Suprapubic skin (tissue), 4 donors: ENCODE measurements around the gene TMEM248. TPM values are rescaled to one million over a fixed set of nuclear protein-coding genes. Genes with fewer than 3 reads are reported as not detected.
"Not testable (repeated sequence)": the region's sequence is repeated elsewhere in the genome, so short reads cannot be mapped to it uniquely, and the experiment has no call there.

ENCODE experiments used
- DNase-seq, 2 donors: peaks; one replicate each; pipeline ENCODE4 v3.0.0-alpha.2; 2019; ENCODE audit warnings: low spot score in 2 of 2
- H3K27ac ChIP-seq: fragments of 200-600 bp; sonication (generic); one replicate; pipeline ENCODE4 v1.5.1; 2019
- H3K27me3 ChIP-seq: fragments of 200-600 bp; sonication (generic); one replicate; pipeline ENCODE4 v1.5.1; 2019
- H3K36me3 ChIP-seq: fragments of 200-600 bp; sonication (generic); one replicate; pipeline ENCODE4 v1.5.1; 2019
- H3K4me1 ChIP-seq: fragments of 200-600 bp; sonication (generic); one replicate; pipeline ENCODE4 v1.5.1; 2019
- H3K4me3 ChIP-seq: fragments of 200-600 bp; sonication (generic); one replicate; pipeline ENCODE4 v1.5.1; 2019; ENCODE audit warnings: mild to moderate bottlenecking
- H3K9me3 ChIP-seq: fragments of 200-600 bp; sonication (generic); one replicate; pipeline ENCODE4 v1.5.1; 2019
- EP300 ChIP-seq: sonication (generic); formaldehyde crosslinking; IDR thresholded peaks from one replicate; pipeline ENCODE4 v1.6.1; 2017; ENCODE audit warnings: antibody characterized with exemption
- POLR2A ChIP-seq, 2 donors: fragments of 450-650 bp; IDR thresholded peaks; one replicate each; pipeline ENCODE4 v1.6.1; 2017; ENCODE audit warnings: antibody characterized with exemption in 2 of 2, mild to moderate bottlenecking in 2 of 2, moderate library complexity in 2 of 2
- POLR2AphosphoS5 ChIP-seq, 3 donors: sonication (generic); formaldehyde crosslinking; IDR thresholded peaks; one replicate each; pipeline ENCODE4 v1.6.1; 2017; ENCODE audit warnings: antibody characterized with exemption in 3 of 3
- WGBS: methylation state at CpG from one replicate; pipeline ENCODE4 v1.1.5; 2018; 5-methylcytosine and 5-hydroxymethylcytosine counted together
- total RNA-seq, 4 donors: library from RNA; depleted of rRNA; stranded (reverse); fragments of >200 nt; gene quantifications; one replicate each; pipeline ENCODE4 v1.1.0, GENCODE V29; 2016
- TF ChIP-seq, protein P1 (sequence below), 2 donors: fragments of 200-600 bp in 1 of 2; fragments of 450-650 bp in 1 of 2; sonication (generic) in 1 of 2; IDR thresholded peaks; one replicate each; pipeline ENCODE4 v1.5.1; 2016 to 2019; ENCODE audit warnings: antibody characterized with exemption in 2 of 2, mild to moderate bottlenecking in 1 of 2, moderate library complexity in 1 of 2

Gene TMEM248
- total RNA-seq, 4 donors from 2014 or later: 80.6 to 99.2 (median 91.0) TPM

DNA sequence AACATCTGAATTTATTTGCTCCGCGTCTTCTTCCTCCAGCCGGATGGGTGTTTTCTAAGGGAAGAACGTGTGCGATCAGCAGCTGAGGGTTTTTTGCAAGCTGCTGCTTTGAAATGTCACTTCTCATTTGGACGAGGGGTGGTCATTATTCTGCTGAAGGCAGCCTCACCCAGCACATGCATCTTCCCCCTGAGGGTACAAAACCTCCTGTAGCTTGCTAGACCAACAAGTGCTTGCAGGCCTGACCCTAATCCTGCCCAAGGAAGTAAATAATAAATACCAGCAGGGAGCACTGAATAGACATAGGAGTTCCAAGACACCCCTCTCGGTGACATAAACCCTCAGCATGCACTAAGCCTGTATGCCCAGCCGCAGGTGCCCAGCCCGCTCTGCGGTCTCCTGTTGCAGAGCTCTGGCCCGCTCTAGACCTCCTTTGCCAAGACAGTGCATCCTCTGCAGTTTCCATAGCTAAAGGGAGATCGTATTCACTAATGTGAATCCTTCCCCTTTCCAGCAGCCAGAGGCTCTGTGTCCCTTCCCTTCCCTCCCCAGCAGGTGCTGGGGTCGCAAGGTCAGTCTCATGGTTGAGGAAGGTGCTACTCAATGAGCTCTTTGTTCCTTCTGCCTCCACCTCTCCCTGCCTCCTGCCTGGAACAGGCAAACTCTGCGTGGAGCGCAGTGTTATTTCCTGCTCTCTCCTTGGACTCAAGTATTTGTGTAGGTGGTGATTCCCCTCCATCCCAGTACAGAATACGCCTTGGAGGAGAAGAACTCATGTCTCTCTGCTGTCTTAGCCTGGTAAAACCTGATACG, 37.7 kb downstream of the TMEM248 start:
- TF ChIP-seq POLR2AphosphoS5 (IDR thresholded peaks at IDR 0.05) (no peak), EP300 (no peak)
- H3K36me3 ChIP-seq: peaks cover 61% of the 10 kb centered on the region
- no peak for DNase-seq
- 85% methylated on average over 16 of the region's 17 CpGs for WGBS
- no peaks in the 10 kb centered on the region for H3K27me3 ChIP-seq
- no peak overlapping the region for H3K27ac ChIP-seq
- no peaks in the 10 kb centered on the region for H3K9me3 ChIP-seq
- H3K4me1 ChIP-seq: no peaks in the 10 kb centered on the region
- no peak overlapping the region for H3K4me3 ChIP-seq

GRCh38 chr7:66960192-66960591, 39.2 kb downstream of the TMEM248 start:
- Histone ChIP-seq H3K4me1 (no peaks in the 10 kb centered on the region), H3K27ac (no peak overlapping the region), H3K9me3 (no peaks in the 10 kb centered on the region), H3K27me3 (no peaks in the 10 kb centered on the region), H3K36me3 (peaks cover 48% of the 10 kb centered on the region), H3K4me3 (no peak overlapping the region)
- WGBS: 98% methylated on average over 4 of the region's 4 CpGs
- no peak for DNase-seq
- TF ChIP-seq, protein P1, sequence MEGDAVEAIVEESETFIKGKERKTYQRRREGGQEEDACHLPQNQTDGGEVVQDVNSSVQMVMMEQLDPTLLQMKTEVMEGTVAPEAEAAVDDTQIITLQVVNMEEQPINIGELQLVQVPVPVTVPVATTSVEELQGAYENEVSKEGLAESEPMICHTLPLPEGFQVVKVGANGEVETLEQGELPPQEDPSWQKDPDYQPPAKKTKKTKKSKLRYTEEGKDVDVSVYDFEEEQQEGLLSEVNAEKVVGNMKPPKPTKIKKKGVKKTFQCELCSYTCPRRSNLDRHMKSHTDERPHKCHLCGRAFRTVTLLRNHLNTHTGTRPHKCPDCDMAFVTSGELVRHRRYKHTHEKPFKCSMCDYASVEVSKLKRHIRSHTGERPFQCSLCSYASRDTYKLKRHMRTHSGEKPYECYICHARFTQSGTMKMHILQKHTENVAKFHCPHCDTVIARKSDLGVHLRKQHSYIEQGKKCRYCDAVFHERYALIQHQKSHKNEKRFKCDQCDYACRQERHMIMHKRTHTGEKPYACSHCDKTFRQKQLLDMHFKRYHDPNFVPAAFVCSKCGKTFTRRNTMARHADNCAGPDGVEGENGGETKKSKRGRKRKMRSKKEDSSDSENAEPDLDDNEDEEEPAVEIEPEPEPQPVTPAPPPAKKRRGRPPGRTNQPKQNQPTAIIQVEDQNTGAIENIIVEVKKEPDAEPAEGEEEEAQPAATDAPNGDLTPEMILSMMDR (IDR thresholded peaks at IDR 0.05): no peak
- TF ChIP-seq EP300 (no peak), POLR2A (IDR thresholded peaks at IDR 0.05) (no peak), POLR2AphosphoS5 (IDR thresholded peaks at IDR 0.05) (no peak)

DNA sequence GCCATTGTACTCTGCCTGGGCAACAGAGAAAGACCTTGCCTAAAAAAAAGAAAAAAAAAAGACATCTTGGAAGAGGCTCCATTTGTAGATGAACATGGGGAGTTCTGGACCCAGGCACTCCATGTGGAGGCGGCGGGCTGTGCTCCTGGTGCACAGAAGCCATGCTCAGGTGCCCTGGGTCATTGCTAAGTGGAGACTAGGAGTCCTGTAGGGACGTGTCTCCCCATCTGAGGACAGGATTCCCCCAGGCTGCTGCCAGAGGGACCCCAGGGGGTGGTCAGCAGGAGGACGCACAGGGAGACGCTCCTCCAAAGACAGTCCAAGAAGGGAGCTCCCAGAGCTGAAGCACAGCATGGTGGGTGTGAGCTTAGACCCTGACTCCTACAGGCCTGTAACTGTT, 40.1 kb downstream of the TMEM248 start:
- Histone ChIP-seq H3K4me3 (no peak overlapping the region), H3K4me1 (no peaks in the 10 kb centered on the region), H3K36me3 (peaks cover 40% of the 10 kb centered on the region), H3K27me3 (no peaks in the 10 kb centered on the region), H3K9me3 (no peaks in the 10 kb centered on the region), H3K27ac (no peak overlapping the region)
- WGBS: 94% methylated on average over 5 of the region's 5 CpGs
- TF ChIP-seq, protein P1 (IDR thresholded peaks at IDR 0.05): no peak
- TF ChIP-seq EP300 (no peak), POLR2AphosphoS5 (IDR thresholded peaks at IDR 0.05) (no peak), POLR2A (IDR thresholded peaks at IDR 0.05) (no peak)
- no peak for DNase-seq

DNA sequence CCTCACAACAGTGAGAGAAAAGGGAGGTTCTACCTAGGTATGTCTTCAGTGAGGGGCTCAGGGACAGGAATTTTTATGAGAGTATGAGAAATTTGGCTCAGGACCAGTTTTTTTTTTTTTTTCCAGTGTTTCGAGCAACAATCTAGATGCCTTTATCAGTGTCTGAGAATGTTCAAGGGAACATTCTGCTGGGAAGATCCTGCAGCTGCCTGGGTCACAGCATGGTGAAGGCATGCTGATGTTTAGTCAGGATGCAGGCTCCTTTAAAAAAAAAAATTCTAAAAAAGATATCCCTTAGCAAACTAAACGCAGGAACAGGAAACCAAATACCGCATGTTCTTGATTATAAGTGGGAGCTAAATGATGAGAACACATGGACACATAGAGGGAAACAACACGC, 43.4 kb downstream of the TMEM248 start:
- H3K36me3 ChIP-seq: peaks cover 9% of the 10 kb centered on the region
- no peak for DNase-seq
- TF ChIP-seq EP300 (no peak), POLR2A (IDR thresholded peaks at IDR 0.05) (no peak), POLR2AphosphoS5 (IDR thresholded peaks at IDR 0.05) (no peak)
- TF ChIP-seq, protein P1 (IDR thresholded peaks at IDR 0.05): no peak
- no peaks in the 10 kb centered on the region for H3K4me1 ChIP-seq
- H3K27ac ChIP-seq: no peak overlapping the region
- H3K4me3 ChIP-seq: no peak overlapping the region
- 40% methylated on average over 4 of the region's 4 CpGs for WGBS
- H3K27me3 ChIP-seq: no peaks in the 10 kb centered on the region
- H3K9me3 ChIP-seq: no peaks in the 10 kb centered on the region

DNA sequence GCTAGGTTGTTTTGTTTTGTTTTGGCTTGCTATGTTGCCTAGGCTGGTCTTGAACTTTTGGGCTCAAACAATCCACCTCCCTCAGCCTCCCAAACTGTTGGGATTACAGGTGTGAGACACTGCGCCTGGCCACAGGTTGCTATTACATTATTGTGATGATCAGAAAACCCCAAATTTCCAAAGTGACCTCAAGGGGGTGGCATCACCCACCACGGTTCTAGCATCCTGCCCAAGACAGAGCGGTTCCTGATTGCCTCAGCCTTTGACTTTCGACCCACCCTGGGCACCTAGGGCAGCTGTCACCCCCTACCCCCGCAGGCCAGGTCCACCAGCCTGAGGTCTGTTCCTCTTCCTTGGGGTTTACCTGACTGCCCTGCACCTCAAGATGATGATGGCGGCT, 46.0 kb downstream of the TMEM248 start:
- no peak overlapping the region for H3K4me3 ChIP-seq
- 87% methylated on average over 5 of the region's 6 CpGs for WGBS
- TF ChIP-seq EP300 (no peak), POLR2AphosphoS5 (IDR thresholded peaks at IDR 0.05) (no peak), POLR2A (IDR thresholded peaks at IDR 0.05) (no peak)
- TF ChIP-seq, protein P1 (IDR thresholded peaks at IDR 0.05): no peak
- no peaks in the 10 kb centered on the region for H3K27me3 ChIP-seq
- no peaks in the 10 kb centered on the region for H3K9me3 ChIP-seq
- no peak for DNase-seq
- no peaks in the 10 kb centered on the region for H3K36me3 ChIP-seq
- H3K4me1 ChIP-seq: no peaks in the 10 kb centered on the region
- H3K27ac ChIP-seq: no peak overlapping the region

DNA sequence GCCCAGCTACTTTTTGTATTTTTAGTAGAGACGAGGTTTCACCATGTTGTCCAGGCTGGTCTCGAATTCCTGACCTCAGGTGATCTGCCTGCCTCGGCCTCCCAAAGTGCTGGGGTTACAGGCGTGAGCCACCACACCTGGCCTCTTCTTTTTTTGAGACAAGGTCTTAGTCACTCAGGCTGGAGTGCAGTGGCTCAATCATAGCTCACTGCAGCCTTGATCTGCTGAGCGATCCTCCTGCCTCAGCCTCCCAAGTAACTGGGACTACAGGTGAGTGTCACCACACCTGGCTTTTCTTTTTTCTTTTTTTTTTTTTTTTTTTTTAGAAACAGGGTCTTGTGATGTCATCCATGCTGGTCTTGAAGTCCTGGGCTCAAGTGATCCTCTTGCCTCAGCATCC, 48.0 kb downstream of the TMEM248 start:
- H3K27me3 ChIP-seq, H3K4me3 ChIP-seq, H3K27ac ChIP-seq, DNase-seq, H3K4me1 ChIP-seq, H3K9me3 ChIP-seq, H3K36me3 ChIP-seq: not testable (repeated sequence)
- 98% methylated on average over 5 of the region's 5 CpGs for WGBS
